ENCODE measurements around the gene SIMC1. TPM values are rescaled to one million over a fixed set of nuclear protein-coding genes. Genes with fewer than 3 reads are reported as not detected.

Gene SIMC1
- total RNA-seq, 2 experiments from 2014 or later: 33.6 to 57.5 TPM

- no peak for DNase-seq (ENCODE audit: low spot score)
- Histone ChIP-seq H3K4me3 (ENCODE audit: low read depth, low read length, poor library complexity, severe bottlenecking) (no peak overlapping the region), H4K20me1 (ENCODE audit: insufficient read depth, low read length) (peaks cover 23% of the 10 kb centered on the region), H3K79me2 (ENCODE audit: insufficient read depth, low read depth, low read length) (peaks cover 36% of the 10 kb centered on the region), H3K9me2 (ENCODE audit: insufficient read depth, low read length) (no peaks in the 10 kb centered on the region), H3K9me3 (ENCODE audit: low read length) (no peaks in the 10 kb centered on the region), H3K4me2 (ENCODE audit: low read length) (no peak overlapping the region), H2AFZ (ENCODE audit: low read length) (no peak overlapping the region), H3K27ac (ENCODE audit: low read depth, low read length, poor library complexity, severe bottlenecking) (no peak overlapping the region), H3K4me1 (ENCODE audit: insufficient read depth, low read length, poor library complexity, severe bottlenecking) (peaks cover 20% of the 10 kb centered on the region), H3K36me3 (ENCODE audit: insufficient read depth, low read length) (peaks cover 90% of the 10 kb centered on the region)
- ChIA-PET POLR2A (interaction anchor here (1.1 kb wide), 1 partner anchor 22 kb away, joined by 3 read pairs; no protein-coding TSS in a partner anchor), CTCF (ENCODE audit: unreplicated experiment) (no interaction called here)
- TF ChIP-seq EZH2phosphoT487 (IDR thresholded peaks at IDR 0.05; ENCODE audit: borderline replicate concordance, low read depth, low read length): no peak
- TF ChIP-seq CTCF (conservative IDR thresholded peaks at IDR 0.05; ENCODE audit: low read length): no peak
- BruUV-seq (replicated peaks): no TSS peak
- intact Hi-C loops (cut with micrococcal nuclease; ENCODE audit: unreplicated experiment): loop anchor here (10.0 kb wide), 1 partner anchor 149 kb away; the partner anchor contains the start of gene SIMC1
These were observed 145.7 kb downstream of the SIMC1 start for GRCh38 chr5:176383961-176384360.

- Histone ChIP-seq H3K36me3 (ENCODE audit: insufficient read depth, low read length) (peaks cover 86% of the 10 kb centered on the region), H3K27ac (ENCODE audit: low read depth, low read length, poor library complexity, severe bottlenecking) (no peak overlapping the region), H3K4me3 (ENCODE audit: low read depth, low read length, poor library complexity, severe bottlenecking) (no peak overlapping the region), H3K4me2 (ENCODE audit: low read length) (no peak overlapping the region), H3K9me2 (ENCODE audit: insufficient read depth, low read length) (no peaks in the 10 kb centered on the region), H4K20me1 (ENCODE audit: insufficient read depth, low read length) (peaks cover 23% of the 10 kb centered on the region), H3K9me3 (ENCODE audit: low read length) (no peaks in the 10 kb centered on the region), H3K4me1 (ENCODE audit: insufficient read depth, low read length, poor library complexity, severe bottlenecking) (peaks cover 20% of the 10 kb centered on the region), H2AFZ (ENCODE audit: low read length) (no peak overlapping the region), H3K79me2 (ENCODE audit: insufficient read depth, low read depth, low read length) (peaks cover 40% of the 10 kb centered on the region)
- POLR2A ChIA-PET: no interaction called here
- CTCF ChIA-PET (ENCODE audit: unreplicated experiment): no interaction called here
- no peak for TF ChIP-seq CTCF (conservative IDR thresholded peaks at IDR 0.05; ENCODE audit: low read length)
- no peak for TF ChIP-seq EZH2phosphoT487 (IDR thresholded peaks at IDR 0.05; ENCODE audit: borderline replicate concordance, low read depth, low read length)
- no peak for DNase-seq (ENCODE audit: low spot score)
- BruUV-seq (replicated peaks): no TSS peak
- intact Hi-C loops (cut with micrococcal nuclease; ENCODE audit: unreplicated experiment): loop anchor here (10.0 kb wide), 1 partner anchor 150 kb away; the partner anchor contains the start of gene SIMC1
These were observed 146.2 kb downstream of the SIMC1 start for GRCh38 chr5:176384366-176384930.

- POLR2A ChIA-PET: no interaction called here
- DNase-seq (ENCODE audit: low spot score): no peak
These were observed 146.8 kb downstream of the SIMC1 start for GRCh38 chr5:176384991-176385390.

More at GRCh38 chr5:176384991-176385390, 146.8 kb downstream of the SIMC1 start:
- H2AFZ ChIP-seq (ENCODE audit: low read length): no peak overlapping the region
- peaks cover 21% of the 10 kb centered on the region for H3K4me1 ChIP-seq (ENCODE audit: insufficient read depth, low read length, poor library complexity, severe bottlenecking)
- no peaks in the 10 kb centered on the region for H3K9me2 ChIP-seq (ENCODE audit: insufficient read depth, low read length)
- peaks cover 23% of the 10 kb centered on the region for H4K20me1 ChIP-seq (ENCODE audit: insufficient read depth, low read length)
- H3K4me2 ChIP-seq (ENCODE audit: low read length): no peak overlapping the region
- BruUV-seq (replicated peaks): no TSS peak
- TF ChIP-seq EZH2phosphoT487 (IDR thresholded peaks at IDR 0.05; ENCODE audit: borderline replicate concordance, low read depth, low read length) (no peak), CTCF (conservative IDR thresholded peaks at IDR 0.05; ENCODE audit: low read length) (no peak)
- intact Hi-C loops (cut with micrococcal nuclease; ENCODE audit: unreplicated experiment): loop anchor here (10.0 kb wide), 1 partner anchor 150 kb away; the partner anchor contains the start of gene SIMC1
- H3K27ac ChIP-seq (ENCODE audit: low read depth, low read length, poor library complexity, severe bottlenecking): no peak overlapping the region
- CTCF ChIA-PET (ENCODE audit: unreplicated experiment): no interaction called here
- H3K4me3 ChIP-seq (ENCODE audit: low read depth, low read length, poor library complexity, severe bottlenecking): no peak overlapping the region
- H3K79me2 ChIP-seq (ENCODE audit: insufficient read depth, low read depth, low read length): peaks cover 45% of the 10 kb centered on the region
- H3K9me3 ChIP-seq (ENCODE audit: low read length): no peaks in the 10 kb centered on the region
- H3K36me3 ChIP-seq (ENCODE audit: insufficient read depth, low read length): peaks cover 80% of the 10 kb centered on the region
